Measurements from ENCODE around the gene PIK3C2G.
A peak's percentile ranks its signal among the peaks of the same experiment; 100 is the strongest.

PIK3C2G gene

GRCh38 chr12:18427520-18427919 lies 166.2 kb downstream of the PIK3C2G start:
- no peak for DNase-seq

GRCh38 chr12:18428416-18428815 lies 167.1 kb downstream of the PIK3C2G start:
- no peak for DNase-seq

- DNase-seq: no peak
Observed at GRCh38 chr12:18429366-18429765, 168.0 kb downstream of the PIK3C2G start.

- no peak for DNase-seq
Observed at GRCh38 chr12:18430425-18431048, 169.2 kb downstream of the PIK3C2G start.

- DNase-seq: no peak
Observed at GRCh38 chr12:18431771-18432170, 170.5 kb downstream of the PIK3C2G start.

GRCh38 chr12:18432206-18432605 lies 170.9 kb downstream of the PIK3C2G start:
- no peak for DNase-seq

- DNase-seq: peak in 2 of 6 experiments; percentile 4 to 11
Observed at GRCh38 chr12:18436170-18436569, 174.9 kb downstream of the PIK3C2G start.

- no peak for DNase-seq
Observed at GRCh38 chr12:18439541-18439940, 178.2 kb downstream of the PIK3C2G start.

- DNase-seq: no peak
Observed at GRCh38 chr12:18443768-18444437, 182.6 kb downstream of the PIK3C2G start.

GRCh38 chr12:18446061-18446644 lies 184.8 kb downstream of the PIK3C2G start:
- no peak for DNase-seq

- DNase-seq: no peak
Observed at GRCh38 chr12:18454330-18454729, 193.0 kb downstream of the PIK3C2G start.

GRCh38 chr12:18456344-18456743 lies 195.0 kb downstream of the PIK3C2G start:
- DNase-seq: no peak

GRCh38 chr12:18457362-18457761 lies 196.0 kb downstream of the PIK3C2G start:
- no peak for DNase-seq

GRCh38 chr12:18461758-18462157 lies 200.4 kb downstream of the PIK3C2G start:
- DNase-seq: no peak

GRCh38 chr12:18462442-18462841 lies 201.1 kb downstream of the PIK3C2G start:
- no peak for DNase-seq

- DNase-seq: no peak
Observed at GRCh38 chr12:18467620-18468245, 206.4 kb downstream of the PIK3C2G start.

- DNase-seq: no peak
Observed at GRCh38 chr12:18468246-18469075, 207.1 kb downstream of the PIK3C2G start.

- DNase-seq: no peak
Observed at GRCh38 chr12:18470251-18470650, 208.9 kb downstream of the PIK3C2G start.

- no peak for DNase-seq
Observed at GRCh38 chr12:18472304-18472703, 211.0 kb downstream of the PIK3C2G start.

GRCh38 chr12:18472806-18473205 lies 211.5 kb downstream of the PIK3C2G start:
- DNase-seq: no peak

GRCh38 chr12:18476861-18477260 lies 215.5 kb downstream of the PIK3C2G start:
- no peak for DNase-seq

- DNase-seq: no peak
Observed at GRCh38 chr12:18479256-18479655, 217.9 kb downstream of the PIK3C2G start.

- no peak for DNase-seq
Observed at GRCh38 chr12:18482601-18483120, 221.3 kb downstream of the PIK3C2G start.
